ENCODE results near the gene GSTM4.
A peak's percentile ranks its signal among the peaks of the same experiment; 100 is the strongest.

GSTM4 gene

DNA sequence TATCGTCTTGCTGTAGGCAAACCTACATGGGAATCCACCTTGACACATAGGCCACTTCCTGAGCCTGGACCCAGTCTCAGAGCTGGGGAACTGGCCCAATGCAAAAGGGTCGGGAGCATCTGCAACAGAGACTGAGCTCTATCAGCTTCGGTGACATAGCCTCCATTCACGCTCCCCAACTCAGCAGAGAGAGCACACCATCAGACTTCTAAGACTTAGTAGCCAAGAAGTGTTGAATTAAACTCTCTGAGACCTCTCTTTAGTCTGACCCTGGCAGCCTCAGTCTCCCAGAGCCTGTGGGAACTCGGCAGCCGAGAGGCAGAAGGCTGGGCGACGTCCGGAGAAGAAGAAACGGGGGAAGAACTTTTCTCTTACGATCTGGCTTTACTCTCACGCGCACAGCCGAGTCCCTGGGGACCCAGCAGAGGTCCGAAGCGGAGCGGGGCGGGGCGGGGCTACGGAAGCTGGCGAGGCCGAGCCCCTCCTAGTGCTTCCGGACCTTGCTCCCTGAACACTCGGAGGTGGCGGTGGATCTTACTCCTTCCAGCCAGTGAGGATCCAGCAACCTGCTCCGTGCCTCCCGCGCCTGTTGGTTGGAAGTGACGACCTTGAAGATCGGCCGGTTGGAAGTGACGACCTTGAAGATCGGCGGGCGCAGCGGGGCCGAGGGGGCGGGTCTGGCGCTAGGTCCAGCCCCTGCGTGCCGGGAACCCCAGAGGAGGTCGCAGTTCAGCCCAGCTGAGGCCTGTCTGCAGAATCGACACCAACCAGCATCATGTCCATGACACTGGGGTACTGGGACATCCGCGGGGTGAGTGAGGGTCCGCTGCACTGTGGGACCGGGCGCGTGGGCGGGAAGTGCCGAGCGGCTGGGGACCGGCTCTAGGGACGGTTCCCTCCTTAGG is at the start of gene GSTM4:
TSS of gene GSTM4 (plus strand) at position 485 of the 905 bp plus-strand sequence. CDS start at position 776, 291 bp downstream.
- DNase-seq (ENCODE audit: low spot score), result peak; percentile 65

GRCh38 chr1:109609881-109610280 is 46.0 kb upstream of the GSTM4 start:
- DNase-seq (ENCODE audit: low spot score), result peak; percentile 34

DNA sequence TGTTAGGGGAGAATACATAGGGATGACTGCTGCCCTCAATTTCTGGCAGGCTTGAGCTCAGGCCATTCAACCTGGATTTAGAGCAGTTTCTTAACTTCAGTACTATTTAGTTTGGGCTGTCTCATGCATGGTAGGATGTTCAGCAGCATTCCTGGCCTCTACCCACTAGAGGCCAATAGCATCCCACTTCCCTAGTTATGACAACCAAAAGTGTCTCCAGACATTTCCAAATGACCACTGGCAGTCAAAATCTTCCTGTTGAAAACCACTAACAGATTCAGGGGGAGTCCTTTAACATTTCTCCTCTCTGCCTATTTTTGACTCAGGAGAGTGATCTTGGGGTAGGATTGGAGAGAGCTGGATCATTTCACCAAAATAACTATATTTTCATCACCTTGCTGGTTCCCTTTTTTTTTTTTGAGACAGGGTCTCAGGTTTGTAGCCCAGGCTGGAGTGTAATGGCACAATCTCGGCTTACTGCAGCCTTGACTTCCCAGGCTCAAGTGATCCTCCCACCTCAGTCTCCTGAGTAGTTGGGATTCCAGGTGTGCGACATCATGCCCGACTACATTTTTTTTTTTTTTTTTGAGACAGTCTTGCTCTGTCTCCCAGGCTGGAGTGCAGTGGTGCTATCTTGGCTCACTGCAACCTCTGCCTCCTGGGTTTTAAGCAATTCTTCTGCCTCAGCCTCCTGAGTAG is 45.1 kb upstream of the GSTM4 start:
- peak; percentile 77 for DNase-seq (ENCODE audit: low spot score)

DNA sequence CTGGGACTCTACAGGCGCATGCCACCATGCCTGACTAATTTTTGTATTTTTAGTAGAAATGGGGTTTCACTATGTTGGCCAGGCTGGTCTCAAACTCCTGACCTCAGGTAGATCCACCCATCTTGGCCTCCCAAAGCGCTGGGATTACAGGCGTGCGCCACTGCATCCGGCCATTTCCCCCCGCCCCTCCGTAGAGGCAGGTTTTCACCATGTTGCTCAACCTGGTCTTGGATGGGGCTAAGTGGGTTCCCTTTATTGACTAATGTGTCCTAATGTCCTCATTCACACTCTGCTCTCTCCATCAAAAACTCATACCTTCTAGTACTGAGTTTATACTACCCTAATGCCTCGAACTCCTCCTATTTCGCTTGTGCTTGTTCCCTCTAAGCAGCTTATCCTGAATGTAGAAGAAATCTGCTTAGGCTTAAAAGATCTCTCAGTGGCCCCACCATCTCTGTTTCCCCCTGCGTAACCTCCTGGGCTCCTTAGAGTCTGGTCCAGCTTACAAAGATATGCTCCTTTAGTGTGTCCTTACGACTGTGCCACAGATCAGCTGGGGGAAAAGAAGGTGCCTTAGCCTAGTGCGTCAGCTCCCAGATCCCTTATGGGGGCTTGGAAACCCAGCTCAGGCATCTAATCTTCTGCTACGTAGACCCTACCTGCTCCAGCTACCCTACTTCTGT is 44.5 kb upstream of the GSTM4 start:
- DNase-seq (ENCODE audit: low spot score), result no peak

DNA sequence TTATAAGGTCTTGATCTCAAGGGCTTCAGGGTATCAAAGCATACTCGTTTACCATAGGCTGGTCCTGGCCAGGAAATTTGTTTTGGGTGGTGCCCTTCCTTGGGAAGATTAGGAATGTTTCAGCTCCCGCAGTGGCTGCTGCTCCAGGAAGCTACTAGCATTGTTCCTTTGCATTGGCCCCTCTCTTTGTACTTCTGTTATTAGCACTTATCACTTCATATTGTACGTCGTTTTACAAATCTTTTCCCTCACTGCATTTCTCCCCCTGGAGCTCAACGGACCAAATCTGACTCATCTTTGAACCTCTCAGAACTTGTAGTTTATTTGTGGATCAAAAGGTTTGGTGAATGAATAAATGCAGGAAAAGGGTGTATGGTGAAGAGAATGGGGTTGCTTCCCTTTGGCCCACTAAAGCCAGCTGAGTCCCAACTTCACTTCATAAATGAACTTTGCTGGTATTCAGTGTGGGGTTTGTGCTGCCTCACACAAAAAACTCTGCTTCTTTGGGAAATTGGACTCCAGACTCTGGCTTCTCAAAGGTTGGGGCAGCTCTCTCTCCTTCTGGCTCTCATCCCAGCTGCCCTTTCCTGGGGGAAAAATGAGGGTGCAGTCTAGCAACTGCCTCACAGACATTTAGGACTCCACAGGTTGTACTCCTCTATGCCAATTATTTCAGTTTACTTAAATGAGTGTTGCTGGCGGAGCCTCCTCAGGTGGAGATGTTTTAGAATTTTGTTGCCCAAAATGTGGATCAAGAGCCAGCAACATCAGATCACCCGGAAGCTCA is 42.3 kb upstream of the GSTM4 start:
- no peak for DNase-seq (ENCODE audit: low spot score)

GRCh38 chr1:109615879-109616278 is 40.0 kb upstream of the GSTM4 start:
- no peak for DNase-seq (ENCODE audit: low spot score)

DNA sequence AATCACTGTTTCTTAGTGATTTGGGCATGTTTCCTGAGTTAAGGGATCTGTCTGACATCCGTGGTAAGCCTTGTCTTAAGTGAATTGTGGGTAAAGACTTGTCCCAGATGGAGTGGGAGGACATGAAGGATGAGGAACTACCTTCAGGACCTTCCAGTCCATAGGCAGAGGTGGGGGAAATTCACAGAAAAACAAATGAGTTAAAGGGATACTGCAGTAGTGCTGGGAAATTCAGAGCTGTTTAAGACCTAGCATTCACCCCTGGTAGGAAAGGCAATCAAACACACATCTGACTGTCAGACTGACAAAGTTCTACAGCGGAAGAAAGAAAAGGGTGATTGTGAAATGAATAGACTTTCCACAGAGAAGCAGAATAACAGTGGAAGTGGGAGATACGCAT is 39.5 kb upstream of the GSTM4 start:
- DNase-seq (ENCODE audit: low spot score), result no peak

GRCh38 chr1:109617291-109617801 is 38.6 kb upstream of the GSTM4 start:
- peak; percentile 72 for DNase-seq (ENCODE audit: low spot score)

DNA sequence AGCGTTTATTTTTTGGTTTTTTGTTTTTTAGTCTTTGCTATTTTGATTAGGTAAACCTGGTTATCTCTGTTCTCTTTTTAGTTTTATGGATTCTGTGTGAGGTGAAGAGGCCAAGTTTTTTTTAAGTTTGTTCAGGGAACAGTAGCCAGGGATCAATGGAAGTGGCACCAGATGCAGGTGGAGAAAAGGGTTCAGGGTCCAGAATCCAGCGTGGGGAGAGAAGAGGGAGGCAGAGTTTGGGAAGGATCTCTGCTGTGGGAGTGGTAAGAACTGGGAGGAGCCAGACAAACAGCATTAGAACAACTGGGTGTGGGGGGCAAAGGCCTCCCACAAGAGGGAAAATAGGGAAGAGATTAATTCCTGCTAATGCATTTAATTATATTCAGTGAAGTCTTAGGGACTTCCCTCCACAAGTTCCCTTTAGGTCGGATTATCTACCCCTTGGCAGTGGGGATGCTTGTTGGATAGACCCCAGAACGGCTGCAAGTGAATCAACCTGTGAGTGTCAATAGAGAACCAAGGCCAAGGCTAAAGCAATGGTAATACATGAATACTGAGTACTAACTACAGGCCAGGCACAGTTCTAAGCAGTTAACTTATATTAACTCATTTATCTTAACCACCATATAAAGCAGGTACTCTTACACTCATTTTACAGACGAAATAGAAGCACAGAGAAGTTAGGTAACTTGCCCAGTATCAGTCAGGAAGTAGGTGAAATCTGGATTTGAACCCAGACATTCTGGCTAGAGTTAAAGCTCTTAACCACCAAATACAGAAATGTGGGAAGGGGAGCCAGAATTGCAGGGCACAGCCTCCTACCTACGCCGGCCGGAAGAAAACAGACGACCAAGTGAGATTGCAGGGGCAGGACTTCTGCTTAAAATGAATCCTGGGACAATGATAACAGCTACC is 37.0 kb upstream of the GSTM4 start:
- no peak for DNase-seq (ENCODE audit: low spot score)

- peak; percentile 87 for DNase-seq (ENCODE audit: low spot score)
These were observed 36.1 kb upstream of the GSTM4 start, which contains the start of the genes AMPD2 and GNAT2 for GRCh38 chr1:109619576-109620400. Gene AMPD2, plus strand, starts transcription at chr1:109619837. Its CDS starts 1,339 bp downstream, at chr1:109621176. Gene GNAT2, minus strand, starts transcription at chr1:109619616. Its CDS starts 6,746 bp downstream, at chr1:109612870.

DNA sequence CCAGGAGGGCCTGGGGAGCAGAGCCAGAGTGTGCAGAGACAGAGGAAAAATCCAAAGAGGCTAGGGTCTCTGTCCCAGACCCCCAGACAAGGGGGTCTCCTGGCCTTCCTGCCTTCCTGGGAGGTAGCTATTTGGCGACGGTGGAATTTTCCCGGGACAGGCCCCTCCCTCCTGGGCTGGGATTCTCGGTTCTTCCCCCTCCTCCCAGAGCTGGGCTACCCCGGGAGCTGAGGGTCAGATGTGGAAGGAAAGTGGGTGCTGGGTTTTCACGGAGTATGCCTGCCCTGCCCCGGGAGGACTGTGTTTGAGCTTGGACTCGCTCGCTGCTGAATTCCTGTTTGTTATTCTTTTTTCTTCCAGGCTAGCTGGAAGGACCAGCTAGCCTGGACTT is 35.5 kb upstream of the GSTM4 start:
- DNase-seq (ENCODE audit: low spot score), result peak; percentile 59

DNA sequence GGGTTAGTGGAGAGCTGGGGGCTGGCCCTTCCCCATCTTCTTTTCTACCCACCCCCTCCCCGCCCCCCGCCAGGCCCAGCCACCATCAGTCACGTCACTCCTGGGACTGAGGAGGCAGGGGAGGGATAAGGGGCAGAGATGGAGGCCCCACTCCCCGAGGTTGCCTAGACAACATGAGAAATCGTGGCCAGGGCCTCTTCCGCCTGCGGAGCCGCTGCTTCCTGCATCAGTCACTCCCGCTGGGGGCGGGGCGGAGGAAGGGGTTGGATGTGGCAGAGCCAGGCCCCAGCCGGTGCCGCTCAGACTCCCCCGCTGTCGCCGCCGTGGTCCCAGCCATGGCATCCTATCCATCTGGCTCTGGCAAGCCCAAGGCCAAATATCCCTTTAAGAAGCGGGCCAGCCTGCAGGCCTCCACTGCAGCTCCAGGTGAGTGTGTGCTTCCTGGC is 35.0 kb upstream of the GSTM4 start:
- DNase-seq (ENCODE audit: low spot score), result peak; percentile 94

DNA sequence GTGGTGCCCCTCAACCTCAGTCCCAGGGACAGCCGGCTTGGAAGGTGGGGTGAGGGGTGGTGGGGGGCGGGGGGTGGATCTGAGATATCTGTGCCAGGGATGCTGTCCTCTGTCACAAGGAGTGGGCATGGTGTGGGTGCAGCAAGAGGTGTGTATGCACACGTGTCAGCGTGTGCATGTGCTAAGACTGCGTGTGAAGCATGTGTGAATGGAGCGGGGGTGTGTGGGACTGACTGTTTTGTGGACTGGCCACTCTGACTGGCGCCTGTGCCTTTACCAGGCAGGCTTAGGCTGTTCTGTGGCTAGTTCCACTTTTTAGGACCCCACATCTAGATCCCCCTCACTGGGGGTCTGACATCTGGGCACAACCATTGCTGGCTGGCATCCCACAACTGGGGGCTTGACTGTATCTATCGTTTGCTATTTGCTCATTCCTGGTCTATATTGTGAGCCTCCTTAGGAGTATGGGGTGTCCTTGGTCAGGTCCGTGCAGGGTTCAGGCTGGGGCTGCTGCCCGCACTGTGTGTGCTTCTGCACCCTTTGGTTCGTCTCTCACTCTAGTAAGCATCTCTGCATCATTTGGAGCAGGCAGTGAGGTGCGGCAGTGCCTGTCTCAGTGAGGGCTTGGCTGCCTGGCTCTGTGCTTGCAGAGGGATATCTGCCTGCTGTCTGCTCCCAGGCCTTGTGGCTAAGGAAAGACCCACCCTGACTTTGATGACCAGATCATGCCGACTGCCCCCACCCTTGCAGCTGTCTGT is 34.3 kb upstream of the GSTM4 start:
- no peak for DNase-seq (ENCODE audit: low spot score)

DNA sequence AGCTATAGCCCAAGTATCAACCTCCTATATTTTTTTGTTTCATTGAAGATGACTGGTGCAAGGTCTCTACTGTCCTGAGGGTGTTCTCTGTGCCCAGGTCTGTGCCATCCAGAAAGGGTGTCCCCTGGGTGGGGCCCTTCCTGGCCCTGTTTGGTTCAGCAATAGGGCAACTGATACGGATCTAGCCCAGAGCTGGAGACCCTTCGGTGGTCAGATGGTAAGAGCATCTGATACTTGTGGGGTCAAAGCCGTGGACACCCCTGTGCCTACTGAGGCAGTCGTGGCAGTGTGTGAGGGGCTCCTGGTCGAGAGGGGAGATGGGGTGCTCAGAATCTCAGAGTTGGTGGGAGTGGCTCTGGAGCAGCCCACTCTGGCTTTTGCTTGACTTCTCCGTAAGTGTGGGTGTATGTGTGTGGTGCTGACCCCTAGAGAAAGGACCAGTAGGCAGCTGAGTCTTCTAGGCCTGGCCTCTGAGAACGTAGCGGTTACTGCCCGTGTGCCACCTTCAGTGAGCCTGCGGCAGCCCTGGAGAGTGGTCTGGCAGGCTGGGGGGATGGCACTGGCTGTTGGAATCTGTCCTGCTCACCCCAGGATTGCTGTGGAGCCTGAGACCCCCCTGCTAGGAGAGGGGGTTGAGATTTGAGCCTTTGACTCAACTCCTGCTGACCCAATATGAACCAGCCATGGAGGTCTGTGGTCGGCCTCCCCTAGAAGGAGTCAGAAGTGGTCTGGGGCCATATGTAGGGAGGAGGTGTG is 33.6 kb upstream of the GSTM4 start:
- DNase-seq (ENCODE audit: low spot score), result no peak

DNA sequence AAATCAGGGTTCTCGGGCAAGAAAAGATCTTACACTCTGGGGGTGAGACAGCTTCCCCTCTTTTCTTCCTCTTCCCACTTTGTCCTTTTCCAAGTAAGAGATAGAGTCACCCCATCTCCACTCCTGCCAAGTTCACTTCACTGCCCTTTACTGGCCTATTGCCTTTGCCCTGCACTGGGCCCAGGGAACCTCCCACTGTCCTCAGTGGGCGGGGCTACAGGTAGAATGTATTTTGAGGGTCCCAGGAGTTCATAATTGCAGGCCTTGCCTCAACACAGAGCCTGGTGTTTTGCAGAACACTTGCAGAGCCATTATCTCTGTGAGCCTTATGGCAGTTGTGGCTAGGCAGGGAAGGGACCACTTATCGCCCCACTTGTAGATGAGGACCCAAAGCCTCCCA is 33.0 kb upstream of the GSTM4 start:
- no peak for DNase-seq (ENCODE audit: low spot score)

- no peak for DNase-seq (ENCODE audit: low spot score)
These were observed 32.2 kb upstream of the GSTM4 start for GRCh38 chr1:109623601-109624161.

DNA sequence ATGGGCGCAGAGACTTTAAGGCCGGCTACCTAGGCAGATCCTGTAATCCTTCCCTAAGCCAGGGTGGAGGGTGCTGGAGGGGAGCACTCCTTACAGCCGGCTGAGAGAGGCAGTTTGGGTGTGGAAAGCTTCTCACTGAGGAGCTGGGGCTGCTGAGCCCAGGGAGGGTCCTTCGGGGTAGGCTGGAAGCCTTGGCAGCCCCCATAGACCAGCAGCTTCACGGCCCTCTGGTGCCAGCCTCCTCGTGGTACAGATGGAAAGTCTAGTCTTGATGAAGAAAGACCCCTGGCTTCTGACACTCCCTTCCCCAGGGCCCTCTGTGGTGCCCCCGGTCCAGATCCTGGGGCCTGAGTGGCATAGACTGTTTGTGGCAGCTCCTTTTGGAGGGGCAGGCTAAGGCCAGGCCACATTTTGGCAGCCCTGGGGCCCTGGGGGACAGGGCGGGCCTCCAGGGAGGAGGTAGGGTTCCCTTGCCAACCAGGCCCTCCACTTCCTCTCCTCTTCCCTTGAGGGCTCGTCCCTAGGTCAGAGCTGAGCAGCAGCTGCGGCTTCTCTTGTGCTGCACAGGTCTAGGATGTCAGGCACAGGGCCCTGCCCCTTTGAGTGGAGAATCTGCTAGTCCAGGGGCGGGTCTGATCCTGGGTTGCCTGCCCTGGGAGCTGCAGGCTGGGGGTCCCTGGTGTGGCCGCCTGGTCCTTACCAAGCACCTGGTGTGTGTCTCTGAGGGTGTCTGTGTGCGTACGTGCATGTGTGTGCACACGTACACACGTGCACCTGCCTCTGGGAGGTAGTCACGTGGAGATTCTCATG is 31.5 kb upstream of the GSTM4 start:
- no peak for DNase-seq (ENCODE audit: low spot score)
